GM12891 (cell line): ENCODE measurements around the gene ERAS.

ENCODE experiments used
- POLR2A ChIP-seq: IDR thresholded peaks from 2 replicates; pipeline ENCODE4 v1.6.1; 2011; ENCODE audit warnings: low read depth, low read length, control low read depth
- POLR2AphosphoS5 ChIP-seq: IDR thresholded peaks from 2 replicates; pipeline ENCODE4 v1.6.1; 2011; ENCODE audit warnings: low read depth, low read length, control low read depth
- POU2F2 ChIP-seq: IDR thresholded peaks from 2 replicates; pipeline ENCODE4 v1.6.1; 2011; ENCODE audit warnings: low read depth, mild to moderate bottlenecking, control low read depth, low read length, moderate library complexity
- SPI1 ChIP-seq: IDR thresholded peaks from 2 replicates; pipeline ENCODE4 v1.6.1; 2011; ENCODE audit warnings: low read depth, low read length, control low read depth
- TAF1 ChIP-seq: IDR thresholded peaks from 2 replicates; pipeline ENCODE4 v1.6.1; 2011; ENCODE audit warnings: low read depth, low read length, control low read depth

DNA sequence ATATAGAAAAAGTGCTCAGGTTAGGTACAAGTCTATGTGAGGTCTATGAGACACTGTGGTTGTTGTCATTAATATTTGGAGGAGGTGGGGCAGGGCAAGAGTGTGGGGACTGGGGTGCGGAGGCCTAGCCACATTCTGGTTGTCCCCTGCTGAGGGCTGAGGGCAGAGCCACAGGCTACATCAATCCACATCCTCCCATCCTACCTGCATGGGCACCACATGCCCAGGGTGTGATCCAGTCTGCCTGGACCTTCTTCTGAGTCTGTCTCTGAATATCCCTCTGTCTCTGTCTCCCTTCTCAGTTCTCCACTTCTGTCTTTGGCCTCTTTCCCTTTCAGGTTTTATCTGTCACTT, 41.1 kb upstream of the ERAS start:
- TF ChIP-seq POLR2AphosphoS5 (no peak), POLR2A (no peak), TAF1 (no peak), SPI1 (no peak), POU2F2 (no peak)
